Measurements from ENCODE around the gene PCCA. TPM values are rescaled to one million over a fixed set of nuclear protein-coding genes. Genes with fewer than 3 reads are reported as not detected.
"Not testable (repeated sequence)": the region's sequence is repeated elsewhere in the genome, so short reads cannot be mapped to it uniquely, and the experiment has no call there.

Gene PCCA
- total RNA-seq, 4 donors from 2014 or later: 21.2 to 40.9 (median 31.6) TPM

DNA sequence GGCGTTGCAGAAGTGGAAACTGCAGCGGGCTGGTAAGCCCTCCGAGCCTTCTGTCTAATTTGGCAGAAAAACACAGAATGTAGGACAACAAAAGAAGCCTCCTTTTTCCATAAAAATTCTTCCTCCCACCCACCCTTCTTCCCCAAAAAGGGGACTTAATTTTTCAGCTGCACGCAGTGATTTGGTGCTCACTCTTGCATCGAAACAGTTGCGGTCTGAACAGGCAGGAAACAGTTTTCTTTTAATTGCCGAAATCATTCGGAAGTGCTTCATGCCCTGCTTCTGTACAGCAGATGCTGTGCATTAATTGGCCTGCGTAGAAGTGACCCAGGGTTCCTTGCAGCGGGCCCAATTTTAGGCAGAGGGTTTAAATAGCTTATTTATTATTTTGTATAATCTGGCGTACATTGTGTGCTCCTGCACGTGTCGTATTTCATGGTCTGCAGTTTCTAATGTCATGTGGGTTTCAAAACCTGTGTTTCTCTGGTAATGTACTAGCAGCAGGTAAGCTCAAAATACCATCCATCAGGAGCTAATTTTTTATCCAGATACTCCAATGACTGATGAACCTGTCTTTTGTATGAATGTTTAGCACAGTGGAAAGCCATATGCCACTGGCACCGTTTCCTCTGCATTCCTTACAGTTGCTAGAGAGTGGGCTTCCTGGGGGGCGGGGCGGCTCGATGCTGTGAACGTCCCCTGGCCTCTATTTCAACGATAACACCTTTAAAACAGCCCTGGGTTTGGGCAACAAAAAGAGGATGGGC, 433.1 kb downstream of the PCCA start:
- DNase-seq (ENCODE audit: low spot score in 2 of 2): no peak
- Histone ChIP-seq H3K27ac (no peak overlapping the region), H3K4me1 (no peaks in the 10 kb centered on the region), H3K9me3 (no peaks in the 10 kb centered on the region), H3K4me3 (no peak overlapping the region), H3K36me3 (no peaks in the 10 kb centered on the region), H3K27me3 (no peaks in the 10 kb centered on the region)
- 85% methylated on average over 19 of the region's 19 CpGs for WGBS
- TF ChIP-seq, protein P1, sequence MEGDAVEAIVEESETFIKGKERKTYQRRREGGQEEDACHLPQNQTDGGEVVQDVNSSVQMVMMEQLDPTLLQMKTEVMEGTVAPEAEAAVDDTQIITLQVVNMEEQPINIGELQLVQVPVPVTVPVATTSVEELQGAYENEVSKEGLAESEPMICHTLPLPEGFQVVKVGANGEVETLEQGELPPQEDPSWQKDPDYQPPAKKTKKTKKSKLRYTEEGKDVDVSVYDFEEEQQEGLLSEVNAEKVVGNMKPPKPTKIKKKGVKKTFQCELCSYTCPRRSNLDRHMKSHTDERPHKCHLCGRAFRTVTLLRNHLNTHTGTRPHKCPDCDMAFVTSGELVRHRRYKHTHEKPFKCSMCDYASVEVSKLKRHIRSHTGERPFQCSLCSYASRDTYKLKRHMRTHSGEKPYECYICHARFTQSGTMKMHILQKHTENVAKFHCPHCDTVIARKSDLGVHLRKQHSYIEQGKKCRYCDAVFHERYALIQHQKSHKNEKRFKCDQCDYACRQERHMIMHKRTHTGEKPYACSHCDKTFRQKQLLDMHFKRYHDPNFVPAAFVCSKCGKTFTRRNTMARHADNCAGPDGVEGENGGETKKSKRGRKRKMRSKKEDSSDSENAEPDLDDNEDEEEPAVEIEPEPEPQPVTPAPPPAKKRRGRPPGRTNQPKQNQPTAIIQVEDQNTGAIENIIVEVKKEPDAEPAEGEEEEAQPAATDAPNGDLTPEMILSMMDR (IDR thresholded peaks at IDR 0.05): no peak
- no peak for TF ChIP-seq POLR2AphosphoS5 (IDR thresholded peaks at IDR 0.05)
- no peak for TF ChIP-seq POLR2A (IDR thresholded peaks at IDR 0.05)
- TF ChIP-seq EP300 (IDR thresholded peaks at IDR 0.05): no peak

DNA sequence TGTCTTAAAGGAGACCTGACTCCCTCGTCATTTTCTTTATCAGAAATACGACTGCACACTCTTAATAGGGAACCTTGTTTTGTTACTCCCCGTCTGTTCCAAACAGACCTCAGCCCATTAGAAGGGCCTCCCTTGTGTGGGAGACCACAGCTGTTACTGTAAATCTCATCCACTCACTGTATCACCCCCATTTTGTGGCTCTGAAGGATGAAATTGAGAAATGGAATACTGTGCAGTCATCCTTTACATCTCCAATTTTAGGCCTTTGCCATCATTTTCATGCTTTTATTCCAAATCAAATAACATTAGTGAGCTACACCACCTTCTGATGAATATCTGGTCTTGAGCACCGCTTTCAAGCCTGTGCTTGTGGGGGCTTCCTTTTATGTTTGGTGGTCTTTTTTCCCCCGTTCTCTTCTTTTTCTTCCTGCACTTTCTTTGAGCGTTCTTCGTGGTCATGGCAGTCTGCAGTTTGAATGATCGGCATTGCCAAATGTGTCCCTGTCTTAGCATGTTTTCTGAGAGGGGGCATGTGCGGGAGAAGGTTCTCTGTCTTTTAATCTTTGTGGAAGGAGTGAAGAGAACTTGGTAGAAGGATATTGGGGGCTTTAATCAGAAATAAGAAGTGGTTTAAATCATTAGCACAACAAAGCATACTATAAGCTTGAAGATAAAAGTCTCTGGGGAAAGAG, 433.9 kb downstream of the PCCA start:
- Histone ChIP-seq H3K27ac (no peak overlapping the region), H3K9me3 (no peaks in the 10 kb centered on the region), H3K36me3 (peaks cover 5% of the 10 kb centered on the region), H3K4me3 (no peak overlapping the region), H3K27me3 (no peaks in the 10 kb centered on the region), H3K4me1 (no peaks in the 10 kb centered on the region)
- no peak for DNase-seq (ENCODE audit: low spot score in 2 of 2)
- WGBS: 92% methylated on average over 9 of the region's 9 CpGs
- TF ChIP-seq, protein P1 (IDR thresholded peaks at IDR 0.05): no peak
- TF ChIP-seq POLR2A (IDR thresholded peaks at IDR 0.05) (no peak), POLR2AphosphoS5 (IDR thresholded peaks at IDR 0.05) (no peak), EP300 (IDR thresholded peaks at IDR 0.05) (no peak)

DNA sequence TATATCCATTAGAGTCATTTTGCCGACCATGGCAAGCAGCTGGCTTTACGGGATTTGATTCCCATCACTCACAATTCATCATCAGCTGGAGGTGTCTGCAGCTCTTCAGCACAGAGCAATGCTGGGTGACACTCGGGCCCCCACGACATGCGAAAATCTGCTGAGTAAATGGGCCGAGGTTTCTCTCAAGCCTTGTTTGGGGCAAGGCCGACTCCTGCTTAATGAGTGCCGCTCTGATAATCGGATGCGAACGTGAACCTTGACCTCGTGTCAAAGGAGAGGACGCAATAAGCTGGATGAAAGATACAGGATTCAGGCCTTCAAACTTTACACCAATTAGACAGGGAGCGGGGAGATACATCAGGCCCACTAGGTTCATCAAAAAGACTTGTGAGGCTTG, 434.5 kb downstream of the PCCA start:
- Histone ChIP-seq H3K9me3 (no peaks in the 10 kb centered on the region), H3K4me3 (no peak overlapping the region), H3K27ac (no peak overlapping the region), H3K36me3 (peaks cover 12% of the 10 kb centered on the region), H3K27me3 (no peaks in the 10 kb centered on the region), H3K4me1 (no peaks in the 10 kb centered on the region)
- DNase-seq (ENCODE audit: low spot score in 2 of 2): no peak
- WGBS: 91% methylated on average over 10 of the region's 14 CpGs
- TF ChIP-seq EP300 (IDR thresholded peaks at IDR 0.05) (no peak), POLR2A (IDR thresholded peaks at IDR 0.05) (no peak), POLR2AphosphoS5 (IDR thresholded peaks at IDR 0.05) (no peak)
- TF ChIP-seq, protein P1 (IDR thresholded peaks at IDR 0.05): no peak

DNA sequence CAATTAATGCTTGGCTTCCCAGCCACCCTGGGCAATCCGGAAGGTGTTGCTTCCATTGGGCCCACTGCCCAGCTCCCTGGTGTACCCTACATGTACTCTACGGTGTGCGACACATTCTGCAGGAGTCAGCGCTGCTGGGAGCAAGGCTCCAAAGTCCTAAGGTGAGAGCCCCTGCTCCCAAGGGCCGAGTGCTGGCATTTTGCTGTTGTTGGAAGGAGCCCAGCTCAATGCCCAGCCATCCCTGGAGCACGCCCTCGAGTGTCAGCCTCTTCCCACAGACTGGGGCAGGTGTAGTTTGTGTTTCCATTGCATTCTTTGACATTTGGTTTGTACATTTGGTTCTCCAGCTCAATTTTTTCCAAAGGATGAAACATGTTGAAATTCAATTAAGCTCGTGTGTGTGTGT, 435.1 kb downstream of the PCCA start:
- Histone ChIP-seq H3K9me3 (no peaks in the 10 kb centered on the region), H3K27ac (no peak overlapping the region), H3K4me3 (no peak overlapping the region), H3K4me1 (no peaks in the 10 kb centered on the region), H3K27me3 (no peaks in the 10 kb centered on the region), H3K36me3 (peaks cover 17% of the 10 kb centered on the region)
- no peak for DNase-seq (ENCODE audit: low spot score in 2 of 2)
- TF ChIP-seq POLR2A (IDR thresholded peaks at IDR 0.05) (no peak), POLR2AphosphoS5 (IDR thresholded peaks at IDR 0.05) (no peak), EP300 (IDR thresholded peaks at IDR 0.05) (no peak)
- TF ChIP-seq, protein P1 (IDR thresholded peaks at IDR 0.05): no peak
- WGBS: 85% methylated on average over 4 of the region's 8 CpGs

DNA sequence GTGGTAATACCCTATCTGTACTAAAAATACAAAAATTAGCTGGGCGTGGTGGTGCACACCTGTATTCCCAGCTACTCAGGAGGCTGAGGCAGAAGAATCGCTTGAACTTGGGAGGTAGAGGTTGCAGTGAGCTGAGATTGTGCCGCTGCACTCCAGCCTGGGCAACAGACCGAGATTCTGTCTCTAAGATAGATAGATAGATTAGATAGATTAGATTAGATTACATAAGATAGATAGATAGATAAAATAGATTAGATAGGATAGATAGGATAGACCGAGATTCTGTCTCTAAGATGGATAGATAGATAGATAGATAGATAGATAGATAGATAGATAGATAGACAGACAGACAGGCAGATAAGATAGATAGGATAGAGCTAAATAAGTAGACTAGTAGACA, 435.8 kb downstream of the PCCA start:
- H3K36me3 ChIP-seq: peaks cover 20% of the 10 kb centered on the region
- not testable (repeated sequence) for H3K9me3 ChIP-seq; H3K27ac ChIP-seq; H3K27me3 ChIP-seq; H3K4me3 ChIP-seq; DNase-seq (ENCODE audit: low spot score in 2 of 2); H3K4me1 ChIP-seq
- 92% methylated on average over 5 of the region's 5 CpGs for WGBS

Data from suprapubic skin (tissue), 4 donors.